H1 (cell line): ENCODE measurements around the gene OGN. TPM values are rescaled to one million over a fixed set of nuclear protein-coding genes. Genes with fewer than 3 reads are reported as not detected.

Experiments used
- CTCF ChIA-PET: fragments of 300-600 bp; sonication (Branson Sonifier 250); formaldehyde crosslinking; loops from one replicate; lab custom pipeline; 2021; ENCODE audit not compliant: partially characterized antibody; lab: Charles Lee
- POLR2A ChIA-PET: fragments of 300-600 bp; sonication (Branson Sonifier 250); formaldehyde crosslinking; loops from one replicate; lab custom pipeline; 2021; ENCODE audit warnings: inconsistent platforms; ENCODE audit not compliant: partially characterized antibody; lab: Charles Lee
- DNase-seq, 2 experiments: peaks; one replicate each; pipeline versions ENCODE4 v3.0.0 to v3.0.0-alpha.2; 2010 to 2022; ENCODE audit warnings: low spot score in 2 of 2, low read depth in 1 of 2, mixed read lengths in 1 of 2
- FAIRE-seq: peaks from 2 replicates; lab custom pipeline; 2011; peaks lifted over from hg19 to GRCh38; lab: Jason Lieb, UNC
- H2AFZ ChIP-seq: 2 replicates; pipeline ENCODE4 v1.8.1; 2012; ENCODE audit warnings: low read length, inconsistent platforms
- H2AK5ac ChIP-seq: 2 replicates; pipeline ENCODE4 v1.6.1; 2013; ENCODE audit warnings: low read depth, low read length
- H2BK120ac ChIP-seq: replicated peaks from 2 replicates; pipeline ENCODE3; 2013; ENCODE audit warnings: low read depth, low read length, inconsistent platforms
- H2BK12ac ChIP-seq: 2 replicates; pipeline ENCODE4 v1.6.1; 2013; ENCODE audit warnings: low read depth, low read length
- H2BK15ac ChIP-seq: 2 replicates; pipeline ENCODE4 v1.6.1; 2013; ENCODE audit warnings: low read length
- H2BK20ac ChIP-seq: 2 replicates; pipeline ENCODE4 v1.6.1; 2013; ENCODE audit warnings: low read length
- H2BK5ac ChIP-seq: 2 replicates; pipeline ENCODE4 v1.6.1; 2013; ENCODE audit warnings: low read depth, low read length
- H3K14ac ChIP-seq: 2 replicates; pipeline ENCODE4 v1.6.1; 2013; ENCODE audit warnings: inconsistent platforms; ENCODE audit not compliant: insufficient read length
- H3K18ac ChIP-seq: 2 replicates; pipeline ENCODE4 v1.6.1; 2013; ENCODE audit warnings: low read length; ENCODE audit errors: extremely low read depth
- H3K23ac ChIP-seq: 2 replicates; pipeline ENCODE4 v1.6.1; 2013; ENCODE audit warnings: inconsistent platforms; ENCODE audit not compliant: insufficient read length
- H3K23me2 ChIP-seq: 2 replicates; pipeline ENCODE4 v1.6.1; 2013; ENCODE audit warnings: low read depth, low read length
- H3K27ac ChIP-seq: 2 replicates; pipeline ENCODE4 v1.6.1; 2011; ENCODE audit warnings: low read depth, low read length, inconsistent platforms
- H3K27me3 ChIP-seq, 4 experiments: replicated peaks in 1 of 4; 1 replicate in 1 of 4; 2 replicates in 3 of 4; pipeline versions ENCODE4 v1.6.1 to v1.8.1; 2011 to 2013; ENCODE audit warnings: low read length in 3 of 4, mild to moderate bottlenecking in 3 of 4, inconsistent platforms in 2 of 4, mixed read lengths in 2 of 4, moderate library complexity in 1 of 4; ENCODE audit not compliant: control insufficient read depth in 3 of 4, insufficient read depth in 3 of 4; ENCODE audit errors: extremely low read depth in 1 of 4
- H3K36me3 ChIP-seq, 4 experiments: 2 replicates each; pipeline versions ENCODE4 v1.6.1 to v1.8.1; 2011 to 2013; ENCODE audit warnings: mild to moderate bottlenecking in 4 of 4, low read length in 3 of 4, moderate library complexity in 2 of 4, control low read depth in 1 of 4, inconsistent platforms in 1 of 4; ENCODE audit not compliant: insufficient read depth in 4 of 4, control insufficient read depth in 2 of 4
- H3K4ac ChIP-seq: replicated peaks from 2 replicates; pipeline ENCODE3; 2013; ENCODE audit warnings: low read length, low read depth, mixed read lengths, inconsistent platforms; ENCODE audit not compliant: insufficient read length
- H3K4me1 ChIP-seq, 4 experiments: replicated peaks in 1 of 4; 1 replicate in 1 of 4; 2 replicates in 3 of 4; pipeline versions ENCODE4 v1.6.1 to v1.8.1; 2011 to 2013; ENCODE audit warnings: low read length in 3 of 4, inconsistent platforms in 2 of 4, mixed read lengths in 1 of 4; ENCODE audit not compliant: insufficient read depth in 4 of 4, control insufficient read depth in 3 of 4
- H3K4me2 ChIP-seq, 2 experiments: 2 replicates each; pipeline versions ENCODE4 v1.6.1 to v1.8.1; 2011 to 2013; ENCODE audit warnings: low read depth in 2 of 2, low read length in 2 of 2, control low read depth in 1 of 2, inconsistent platforms in 1 of 2, mild to moderate bottlenecking in 1 of 2; ENCODE audit not compliant: insufficient read depth in 1 of 2
- H3K4me3 ChIP-seq, 4 experiments: fragments of 200-600, 300-600 bp in 1 of 4; sonication (generic), shearing (Covaris generic), sonication (Bioruptor Twin) in 1 of 4; 2 replicates each; pipeline versions ENCODE4 v1.5.1 to v1.8.1; 2011 to 2016; ENCODE audit warnings: low read length in 4 of 4, low read depth in 3 of 4, control low read depth in 2 of 4, inconsistent platforms in 2 of 4, mild to moderate bottlenecking in 2 of 4, mixed read lengths in 1 of 4, moderate library complexity in 1 of 4; ENCODE audit not compliant: insufficient read depth in 2 of 4; ENCODE audit errors: extremely low read depth in 1 of 4
- H3K56ac ChIP-seq: replicated peaks from 2 replicates; pipeline ENCODE3; 2013; ENCODE audit warnings: low read depth, mild to moderate bottlenecking, mixed read lengths, low read length, inconsistent platforms; ENCODE audit not compliant: insufficient read length
- H3K79me1 ChIP-seq: 2 replicates; pipeline ENCODE4 v1.6.1; 2013; ENCODE audit warnings: low read depth, low read length, control low read depth
- H3K79me2 ChIP-seq, 2 experiments: 2 replicates each; pipeline versions ENCODE4 v1.6.1 to v1.8.1; 2012 to 2013; ENCODE audit warnings: low read length in 2 of 2, mild to moderate bottlenecking in 2 of 2, inconsistent platforms in 1 of 2; ENCODE audit not compliant: insufficient read depth in 2 of 2, control insufficient read depth in 1 of 2
- H3K9ac ChIP-seq, 4 experiments: replicated peaks in 1 of 4; 1 replicate in 1 of 4; 2 replicates in 3 of 4; pipeline versions ENCODE4 v1.6.1 to v1.8.1; 2011 to 2013; ENCODE audit warnings: low read depth in 3 of 4, low read length in 3 of 4, control low read depth in 2 of 4, mild to moderate bottlenecking in 2 of 4, moderate library complexity in 2 of 4, inconsistent platforms in 1 of 4; ENCODE audit errors: extremely low read depth in 1 of 4
- H3K9me3 ChIP-seq, 2 experiments: 2 replicates each; pipeline versions ENCODE4 v1.6.1 to v1.8.1; 2012 to 2013; ENCODE audit warnings: mild to moderate bottlenecking in 2 of 2, moderate library complexity in 2 of 2, control low read depth in 1 of 2, inconsistent platforms in 1 of 2, low read depth in 1 of 2, low read length in 1 of 2, mixed read lengths in 1 of 2; ENCODE audit not compliant: insufficient read depth in 2 of 2
- H4K20me1 ChIP-seq, 2 experiments: replicated peaks in 1 of 2; 2 replicates each; pipeline versions ENCODE3 to v1.8.1; 2011 to 2013; ENCODE audit warnings: inconsistent platforms in 2 of 2, low read length in 2 of 2, mild to moderate bottlenecking in 1 of 2; ENCODE audit not compliant: insufficient read depth in 2 of 2, control insufficient read depth in 1 of 2
- H4K5ac ChIP-seq: 2 replicates; pipeline ENCODE4 v1.6.1; 2013; ENCODE audit warnings: low read length, low read depth, mixed read lengths, inconsistent platforms; ENCODE audit not compliant: insufficient read length
- H4K8ac ChIP-seq: 2 replicates; pipeline ENCODE4 v1.8.0; 2013; ENCODE audit warnings: mild to moderate bottlenecking, moderate library complexity, low read length, inconsistent platforms; ENCODE audit not compliant: insufficient read depth; ENCODE audit errors: extremely low read depth
- H4K91ac ChIP-seq: replicated peaks from 2 replicates; pipeline ENCODE3; 2013; ENCODE audit warnings: low read length, mixed read lengths, inconsistent platforms; ENCODE audit not compliant: insufficient read length
- BACH1 ChIP-seq: IDR thresholded peaks from 2 replicates; pipeline ENCODE4 v1.6.1; 2012; ENCODE audit warnings: low read length, improper control_type of control experiment
- BRCA1 ChIP-seq: IDR thresholded peaks from 2 replicates; pipeline ENCODE4 v1.6.1; 2012; ENCODE audit warnings: low read depth, low read length, improper control_type of control experiment
- CREB1 ChIP-seq: IDR thresholded peaks from 2 replicates; pipeline ENCODE4 v1.6.1; 2012; ENCODE audit warnings: inconsistent platforms
- GTF2F1 ChIP-seq: IDR thresholded peaks from 2 replicates; pipeline ENCODE4 v1.6.1; 2012; ENCODE audit warnings: low read depth, low read length, improper control_type of control experiment, borderline replicate concordance
- HDAC6 ChIP-seq: IDR thresholded peaks from one replicate; pipeline ENCODE4 v1.7.1; 2012; ENCODE audit warnings: low read depth, mild to moderate bottlenecking, inconsistent platforms, low read length, moderate library complexity
- NANOG ChIP-seq: IDR thresholded peaks from 2 replicates; pipeline ENCODE4 v1.6.1; 2011; ENCODE audit warnings: low read length, low read depth, mild to moderate bottlenecking, inconsistent platforms; ENCODE audit not compliant: insufficient read depth, poor library complexity, severe bottlenecking
- POLR2A ChIP-seq, 2 experiments: IDR thresholded peaks; 1 replicate in 1 of 2; 2 replicates in 1 of 2; pipeline ENCODE4 v1.6.1; 2011; ENCODE audit warnings: low read depth in 2 of 2, low read length in 2 of 2, mild to moderate bottlenecking in 2 of 2; ENCODE audit errors: control extremely low read depth in 1 of 2
- RAD21 ChIP-seq, 2 experiments: IDR thresholded peaks in 1 of 2; conservative IDR thresholded peaks in 1 of 2; 2 replicates each; pipeline ENCODE4 v1.6.1; 2011; ENCODE audit warnings: low read depth in 2 of 2, low read length in 2 of 2, improper control_type of control experiment in 1 of 2, inconsistent platforms in 1 of 2, mild to moderate bottlenecking in 1 of 2, moderate library complexity in 1 of 2
- SP1 ChIP-seq: IDR thresholded peaks from 2 replicates; pipeline ENCODE4 v1.6.1; 2011; ENCODE audit warnings: low read depth, low read length
- SUZ12 ChIP-seq: fragments of 200-600 bp; sonication (generic); IDR thresholded peaks from 2 replicates; pipeline ENCODE4 v1.6.1; 2012; ENCODE audit warnings: mild to moderate bottlenecking, inconsistent platforms, low read length, moderate library complexity, mixed read lengths
- TAF1 ChIP-seq: IDR thresholded peaks from 2 replicates; pipeline ENCODE4 v1.6.1; 2011; ENCODE audit warnings: mild to moderate bottlenecking, low read depth, low read length
- TBP ChIP-seq: IDR thresholded peaks from 2 replicates; pipeline ENCODE4 v1.6.1; 2011; ENCODE audit warnings: low read depth, low read length, improper control_type of control experiment
- WGBS, 2 experiments: shearing (Covaris generic) in 1 of 2; methylation state at CpG; one replicate each; pipeline versions ENCODE4 v1.1.6 to v1.1.7; 2013 to 2015; ENCODE audit warnings: low lambda C conversion rate in 2 of 2, mixed read lengths in 2 of 2, inconsistent platforms in 1 of 2, low coverage in 1 of 2, missing lambda C conversion rate in 1 of 2; ENCODE audit not compliant: insufficient replicate concordance in 2 of 2, insufficient coverage in 1 of 2, insufficient read length in 1 of 2; ENCODE audit errors: extremely low coverage in 1 of 2, missing lambda C conversion rate in 1 of 2; 5-methylcytosine and 5-hydroxymethylcytosine counted together
- polyA plus RNA-seq, 7 experiments: library from polyadenylated mRNA; depleted of rRNA in 3 of 7; stranded (reverse) in 5 of 7; unstranded in 2 of 7; fragments of >200 nt in 5 of 7; fragments of 200-250 nt in 2 of 7; gene quantifications; 1 replicate in 5 of 7; 2 replicates in 1 of 7; 4 replicates in 1 of 7; pipeline versions ENCODE4 v1.2.1 to v1.2.3, GENCODE V29; 2011 to 2013; ENCODE audit warnings: missing spikeins in 2 of 7, mixed read lengths in 2 of 7
- total RNA-seq: library from RNA; stranded (reverse); fragmentation: NEBNext Ultra II Directional; extraction: Animal tissue kit (Norgen Biotek cat#: 25700); gene quantifications from 2 replicates; pipeline ENCODE4 v1.2.1, GENCODE V29; 2021
- TF ChIP-seq, protein P1 (sequence below): IDR thresholded peaks from 2 replicates; pipeline ENCODE4 v1.6.1; 2012; ENCODE audit warnings: inconsistent platforms

The OGN gene
- total and polyA plus RNA-seq, 2 of the 8 experiments (the other 6 are each of a cell fraction or from before 2014, with no cell fraction given) = not detected

DNA sequence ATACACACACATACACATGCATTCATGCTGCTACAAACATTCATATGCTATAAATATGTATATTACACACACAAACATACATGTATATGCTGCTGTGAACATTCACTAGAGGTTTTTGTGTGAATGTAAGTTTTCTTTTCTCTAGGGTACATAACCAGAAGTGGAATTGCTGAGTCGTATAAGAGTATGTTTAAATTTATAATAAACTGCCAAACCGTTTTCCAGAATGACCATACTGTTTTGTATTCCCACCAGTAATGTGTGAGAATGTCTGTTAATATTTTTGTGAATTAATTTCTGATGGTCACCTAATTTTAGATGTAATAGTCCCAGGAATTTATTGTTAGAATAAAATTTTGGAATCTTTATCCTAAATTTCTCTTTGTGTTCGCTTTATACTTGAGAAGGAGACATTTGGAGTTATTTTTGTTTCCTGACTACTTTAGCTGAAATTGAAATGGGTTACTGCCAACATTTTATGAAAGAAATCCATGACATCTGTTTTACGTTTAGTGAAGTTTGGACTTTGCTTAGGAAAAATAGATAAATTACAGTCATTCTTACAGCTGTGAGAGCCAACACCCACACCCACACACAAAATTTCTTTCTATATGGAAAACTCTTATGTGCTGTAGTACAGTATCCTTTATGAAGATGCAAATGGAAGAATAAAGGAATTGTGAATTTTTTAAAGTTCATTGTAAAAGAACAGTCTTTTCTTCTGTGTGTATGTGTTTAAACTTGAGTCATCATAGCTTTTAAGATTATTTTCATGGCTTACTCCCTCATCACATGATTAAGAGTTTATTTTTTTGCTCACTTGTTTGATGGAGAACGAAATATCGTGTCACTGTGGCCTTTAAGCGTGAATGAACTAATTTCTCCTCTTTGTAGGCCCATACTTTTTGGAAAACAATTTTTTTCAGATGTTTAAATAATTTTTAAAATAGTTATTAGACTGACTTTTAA is 54.3 kb downstream of the OGN start:
- H3K4ac ChIP-seq = no peak overlapping the region
- no peak overlapping the region for H3K14ac ChIP-seq
- H3K9me3 ChIP-seq = no peaks in the 10 kb centered on the region
- no peak overlapping the region for H2BK120ac ChIP-seq
- DNase-seq = no peak
- H2AFZ ChIP-seq = no peak overlapping the region
- H3K23me2 ChIP-seq = no peaks in the 10 kb centered on the region
- no peak overlapping the region for H4K8ac ChIP-seq
- no peak for FAIRE-seq
- no peak overlapping the region for H3K9ac ChIP-seq
- H3K4me1 ChIP-seq = no peaks in the 10 kb centered on the region
- H2BK5ac ChIP-seq = no peak overlapping the region
- H2BK15ac ChIP-seq = no peak overlapping the region
- H3K36me3 ChIP-seq = no peaks in the 10 kb centered on the region; a peak in 1 of 8 replicates
- no peak overlapping the region for H3K23ac ChIP-seq
- H3K27me3 ChIP-seq = no peaks in the 10 kb centered on the region
- ChIA-PET CTCF (no interaction called here), POLR2A (no interaction called here)
- no peak overlapping the region for H4K5ac ChIP-seq
- H4K20me1 ChIP-seq = peaks cover 0 to 2% of the 10 kb centered on the region in 2 experiments
- no peak overlapping the region for H3K4me2 ChIP-seq
- H2BK20ac ChIP-seq = no peak overlapping the region
- WGBS, 2 experiments = 88% methylated on average over 7 of the region's 7 CpGs; no CpG with 5 or more reads in 1 of the 2 experiments
- H3K4me3 ChIP-seq = no peak overlapping the region
- no peak overlapping the region for H3K18ac ChIP-seq
- no peak overlapping the region for H4K91ac ChIP-seq
- H3K27ac ChIP-seq = no peak overlapping the region
- no peak overlapping the region for H2BK12ac ChIP-seq
- H3K79me2 ChIP-seq = no peaks in the 10 kb centered on the region
- H3K79me1 ChIP-seq = no peaks in the 10 kb centered on the region
- H2AK5ac ChIP-seq = no peak overlapping the region
- no peak overlapping the region for H3K56ac ChIP-seq
- TF ChIP-seq TBP (no peak), CREB1 (no peak), POLR2A (IDR thresholded peaks at IDR 0.05; ENCODE audit: control extremely low read depth in 1 of 2, low read depth in 2 of 2, low read length in 2 of 2) (no peak), RAD21 (IDR thresholded peaks at IDR 0.05 in 1 of 2, conservative IDR thresholded peaks at IDR 0.05 in 1 of 2; ENCODE audit: low read depth in 2 of 2, low read length in 2 of 2) (no peak), HDAC6 (no peak), NANOG (no peak), TAF1 (no peak), SP1 (no peak), GTF2F1 (no peak), SUZ12 (no peak), BACH1 (no peak), BRCA1 (no peak)
- TF ChIP-seq, protein P1, sequence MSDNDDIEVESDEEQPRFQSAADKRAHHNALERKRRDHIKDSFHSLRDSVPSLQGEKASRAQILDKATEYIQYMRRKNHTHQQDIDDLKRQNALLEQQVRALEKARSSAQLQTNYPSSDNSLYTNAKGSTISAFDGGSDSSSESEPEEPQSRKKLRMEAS = no peak
